GM23338 (cell line): ENCODE measurements around the gene TRIM51. TPM values are rescaled to one million over a fixed set of nuclear protein-coding genes. Genes with fewer than 3 reads are reported as not detected.

Source experiments
- ATAC-seq: fragments of 200-7000 bp; cut with Tn5 transposase; 3 replicates; pipeline ENCODE4 v1.9.1; 2020
- DNase-seq: peaks from one replicate; pipeline ENCODE4 v3.0.0-alpha.2; 2015; ENCODE audit warnings: low spot score
- H2AFZ ChIP-seq: fragments of 200-600 bp; sonication (generic); 2 replicates; pipeline ENCODE4 v1.8.0; 2016; ENCODE audit warnings: antibody characterized with exemption, mild to moderate bottlenecking, moderate library complexity
- H3F3A ChIP-seq: fragments of 200-600 bp; sonication (generic); replicated peaks from 2 replicates; pipeline ENCODE4 v1.8.0; 2017; ENCODE audit warnings: antibody characterized with exemption, mixed run types, low read depth
- H3K27ac ChIP-seq: fragments of 200-600 bp; sonication (generic); 2 replicates; pipeline ENCODE4 v1.6.1; 2016; ENCODE audit warnings: low read depth
- H3K27me3 ChIP-seq: fragments of 200-600 bp; sonication (generic); 2 replicates; pipeline ENCODE4 v1.8.0; 2016; ENCODE audit warnings: mild to moderate bottlenecking, mixed run types, moderate library complexity; ENCODE audit not compliant: insufficient read depth
- H3K36me3 ChIP-seq: fragments of 200-600 bp; sonication (generic); 2 replicates; pipeline ENCODE4 v1.8.0; 2016; ENCODE audit warnings: mild to moderate bottlenecking; ENCODE audit not compliant: insufficient read depth
- H3K4me1 ChIP-seq: fragments of 200-600 bp; sonication (generic); 2 replicates; pipeline ENCODE4 v1.8.0; 2016; ENCODE audit warnings: mild to moderate bottlenecking, moderate library complexity; ENCODE audit not compliant: insufficient read depth
- H3K4me2 ChIP-seq: fragments of 200-600 bp; sonication (generic); 2 replicates; pipeline ENCODE4 v1.7.1; 2017; ENCODE audit warnings: mixed run types
- H3K4me3 ChIP-seq: fragments of 200-600 bp; sonication (generic); 2 replicates; pipeline ENCODE4 v1.6.1; 2016; ENCODE audit warnings: mixed run types
- H3K79me2 ChIP-seq: fragments of 200-600 bp; sonication (generic); replicated peaks from 2 replicates; pipeline ENCODE4 v1.8.0; 2017; ENCODE audit warnings: mild to moderate bottlenecking; ENCODE audit not compliant: insufficient read depth
- H3K9me2 ChIP-seq: fragments of 200-600 bp; sonication (generic); 2 replicates; pipeline ENCODE4 v1.8.0; 2017; ENCODE audit not compliant: insufficient read depth
- H4K20me1 ChIP-seq: fragments of 200-600 bp; sonication (generic); replicated peaks from 2 replicates; pipeline ENCODE4 v1.8.0; 2017; ENCODE audit warnings: mild to moderate bottlenecking; ENCODE audit not compliant: insufficient read depth
- H3K27ac Mint-ChIP-seq: 2 replicates; pipeline ENCODE4 v1.8.0; 2020; ENCODE audit warnings: inconsistent platforms, mild to moderate bottlenecking, moderate library complexity, mixed read lengths
- H3K27me3 Mint-ChIP-seq: 3 replicates; pipeline ENCODE4 v1.8.0; 2022; ENCODE audit warnings: low read depth, mild to moderate bottlenecking, moderate library complexity, mixed read lengths, inconsistent platforms; ENCODE audit not compliant: insufficient read depth, poor library complexity
- H3K36me3 Mint-ChIP-seq: 3 replicates; pipeline ENCODE4 v1.8.0; 2021; ENCODE audit warnings: low read depth, mild to moderate bottlenecking, inconsistent platforms, moderate library complexity, mixed read lengths
- H3K4me1 Mint-ChIP-seq: 3 replicates; pipeline ENCODE4 v1.8.0; 2020; ENCODE audit warnings: mild to moderate bottlenecking, inconsistent platforms, mixed read lengths
- H3K4me3 Mint-ChIP-seq: 3 replicates; pipeline ENCODE4 v1.8.0; 2021; ENCODE audit warnings: moderate library complexity, mild to moderate bottlenecking, inconsistent platforms, mixed read lengths
- H3K9me3 Mint-ChIP-seq: 3 replicates; pipeline ENCODE4 v1.8.0; 2020; ENCODE audit warnings: moderate library complexity, mild to moderate bottlenecking, inconsistent platforms, mixed read lengths
- CREB1 ChIP-seq: fragments of 250-450 bp; sonication (Bioruptor Pico); IDR thresholded peaks from 2 replicates; pipeline ENCODE4 v1.5.0; 2020; ENCODE audit warnings: low read depth, mild to moderate bottlenecking, moderate library complexity
- CTCF ChIP-seq, 2 experiments: fragments of 200-600 bp in 1 of 2; sonication (generic) in 1 of 2; conservative IDR thresholded peaks; 2 replicates each; pipeline versions ENCODE4 v1.5.1 to v1.6.1; 2016 to 2017; ENCODE audit warnings: antibody characterized with exemption in 2 of 2, low read depth in 2 of 2, mild to moderate bottlenecking in 2 of 2, moderate library complexity in 1 of 2
- EZH2 ChIP-seq: fragments of 200-600 bp; sonication (generic); IDR thresholded peaks from one replicate; pipeline ENCODE4 v1.8.0; 2017; ENCODE audit warnings: antibody characterized with exemption, mild to moderate bottlenecking, low read depth; ENCODE audit not compliant: unreplicated experiment
- EZH2phosphoT487 ChIP-seq: fragments of 200-600 bp; sonication (generic); IDR thresholded peaks from one replicate; pipeline ENCODE4 v1.8.1; 2018; ENCODE audit warnings: antibody characterized with exemption; ENCODE audit not compliant: unreplicated experiment
- JUNB ChIP-seq: IDR thresholded peaks from one replicate; pipeline ENCODE4 v1.6.1; 2016; ENCODE audit warnings: antibody characterized with exemption; ENCODE audit not compliant: unreplicated experiment
- NANOG ChIP-seq: IDR thresholded peaks from 2 replicates; pipeline ENCODE4 v1.6.1; 2016; ENCODE audit warnings: antibody characterized with exemption, borderline replicate concordance
- POLR2AphosphoS5 ChIP-seq: IDR thresholded peaks from 2 replicates; pipeline ENCODE4 v1.6.1; 2016; ENCODE audit warnings: antibody characterized with exemption, low read depth
- STAT1 ChIP-seq: IDR thresholded peaks from one replicate; pipeline ENCODE4 v1.6.1; 2016; ENCODE audit warnings: antibody characterized with exemption; ENCODE audit not compliant: unreplicated experiment
- ZNF114 ChIP-seq: fragments of 250-450 bp; sonication (Bioruptor Pico); IDR thresholded peaks from 2 replicates; pipeline ENCODE4 v1.5.0; 2020; ENCODE audit warnings: mild to moderate bottlenecking, moderate library complexity
- ZNF331 ChIP-seq: fragments of 250-450 bp; sonication (Bioruptor Pico); IDR thresholded peaks from 2 replicates; pipeline ENCODE4 v1.5.0; 2020; ENCODE audit warnings: low read depth, mild to moderate bottlenecking, moderate library complexity
- ZNF462 ChIP-seq: fragments of 250-450 bp; sonication (Bioruptor Pico); IDR thresholded peaks from 2 replicates; pipeline ENCODE4 v1.5.0; 2020; ENCODE audit warnings: mild to moderate bottlenecking, moderate library complexity
- polyA plus RNA-seq: library from polyadenylated mRNA; unstranded; fragments of >200 nt; fragmentation: Nextera tagmentation; extraction: Ambion mirVana; gene quantifications from 2 replicates; pipeline ENCODE4 v1.2.1, GENCODE V29; 2016
- total RNA-seq: library from RNA; depleted of rRNA; stranded (reverse); fragments of >200 nt; shearing (Covaris generic); gene quantifications from 2 replicates; pipeline ENCODE4 v1.2.3, GENCODE V29; 2014

Gene TRIM51
- total and polyA plus RNA-seq, 2 experiments from 2014 or later, result 0.21 TPM; not detected in 1

GRCh38 chr11:55895216-55895615 is 12.1 kb downstream of the TRIM51 start:
- no peak overlapping the region for H3K4me3 ChIP-seq
- H2AFZ ChIP-seq, result peak overlapping the region; percentile 72; the same call in 1 of the 2 replicates
- peak; percentile 69 for ATAC-seq
- Mint-ChIP-seq H3K27me3 (peaks cover 2% of the 10 kb centered on the region), H3K36me3 (0 out of 3 replicates have a peak, but pooled peaks cover 3% of the 10 kb centered on the region), H3K9me3 (peaks cover 77% of the 10 kb centered on the region), H3K4me3 (no peak overlapping the region), H3K27ac (no peak overlapping the region), H3K4me1 (no peaks in the 10 kb centered on the region)
- no peaks in the 10 kb centered on the region for H3F3A ChIP-seq
- H3K27ac ChIP-seq, result no peak overlapping the region
- no peaks in the 10 kb centered on the region for H3K27me3 ChIP-seq
- DNase-seq, result peak; percentile 76
- no peaks in the 10 kb centered on the region for H3K36me3 ChIP-seq
- H4K20me1 ChIP-seq, result no peaks in the 10 kb centered on the region
- no peaks in the 10 kb centered on the region for H3K9me2 ChIP-seq
- H3K79me2 ChIP-seq, result no peaks in the 10 kb centered on the region
- no peak overlapping the region for H3K4me2 ChIP-seq
- TF ChIP-seq EZH2 (no peak), CTCF (conservative IDR thresholded peaks at IDR 0.05; ENCODE audit: low read depth in 2 of 2) (peak; percentile 70 to 78), ZNF331 (CRISPR knock-in tag) (no peak)
- H3K4me1 ChIP-seq, result no peaks in the 10 kb centered on the region

- Histone ChIP-seq H3K4me2 (no peak overlapping the region), H3F3A (no peaks in the 10 kb centered on the region), H3K27ac (no peak overlapping the region), H3K4me3 (no peak overlapping the region), H3K79me2 (no peaks in the 10 kb centered on the region), H2AFZ (no peak overlapping the region), H3K27me3 (no peaks in the 10 kb centered on the region), H3K36me3 (no peaks in the 10 kb centered on the region), H4K20me1 (no peaks in the 10 kb centered on the region), H3K4me1 (no peaks in the 10 kb centered on the region), H3K9me2 (no peaks in the 10 kb centered on the region)
- Mint-ChIP-seq H3K9me3 (peaks cover 68% of the 10 kb centered on the region), H3K36me3 (peaks cover 3% of the 10 kb centered on the region; the same call in 1 of the 3 replicates), H3K4me1 (no peaks in the 10 kb centered on the region), H3K27ac (no peak overlapping the region), H3K27me3 (no peaks in the 10 kb centered on the region), H3K4me3 (no peak overlapping the region)
- DNase-seq, result no peak
- ATAC-seq, result no peak
- TF ChIP-seq ZNF114 (CRISPR knock-in tag) (no peak), POLR2AphosphoS5 (no peak), CTCF (conservative IDR thresholded peaks at IDR 0.05; ENCODE audit: low read depth in 2 of 2) (no peak), CREB1 (no peak), JUNB (no peak), STAT1 (no peak), NANOG (no peak), ZNF462 (CRISPR knock-in tag) (no peak), EZH2 (no peak), ZNF331 (CRISPR knock-in tag) (no peak), EZH2phosphoT487 (no peak)
Measured at GRCh38 chr11:55902308-55902707, 19.2 kb downstream of the TRIM51 start.
